Measurements from ENCODE around the gene SCAMP4.

The SCAMP4 gene

GRCh38 chr19:1933942-1934341 lies 28.7 kb downstream of the SCAMP4 start:
- no peak overlapping the region for H2AFZ ChIP-seq (ENCODE audit: low read depth, low read length)
- no peak overlapping the region for H3K4me2 ChIP-seq (ENCODE audit: low read length)
- no peaks in the 10 kb centered on the region for H3K36me3 ChIP-seq (replicated peaks; ENCODE audit: low read depth, low read length)
- 0 out of 2 replicates have a peak, but pooled peaks cover 3% of the 10 kb centered on the region for H3K9me3 ChIP-seq (ENCODE audit: insufficient read depth, low read length)
- no peak overlapping the region for H3K9ac ChIP-seq (ENCODE audit: low read length)
- no peak overlapping the region for H3K4me3 ChIP-seq (ENCODE audit: low read length)
- no peaks in the 10 kb centered on the region for H4K20me1 ChIP-seq (ENCODE audit: insufficient read depth, low read length)
- H3K4me1 ChIP-seq (ENCODE audit: low read length): peaks cover 10% of the 10 kb centered on the region
- H3K79me2 ChIP-seq (ENCODE audit: low read length): no peaks in the 10 kb centered on the region
- 0 out of 2 replicates have a peak, but pooled peaks cover 2% of the 10 kb centered on the region for H3K27me3 ChIP-seq (ENCODE audit: low read depth, low read length)
- H3K27ac ChIP-seq (ENCODE audit: low read length): no peak overlapping the region
- no peak for TF ChIP-seq EZH2phosphoT487 (IDR thresholded peaks at IDR 0.05; ENCODE audit: low read depth)
- TF ChIP-seq, protein P1, sequence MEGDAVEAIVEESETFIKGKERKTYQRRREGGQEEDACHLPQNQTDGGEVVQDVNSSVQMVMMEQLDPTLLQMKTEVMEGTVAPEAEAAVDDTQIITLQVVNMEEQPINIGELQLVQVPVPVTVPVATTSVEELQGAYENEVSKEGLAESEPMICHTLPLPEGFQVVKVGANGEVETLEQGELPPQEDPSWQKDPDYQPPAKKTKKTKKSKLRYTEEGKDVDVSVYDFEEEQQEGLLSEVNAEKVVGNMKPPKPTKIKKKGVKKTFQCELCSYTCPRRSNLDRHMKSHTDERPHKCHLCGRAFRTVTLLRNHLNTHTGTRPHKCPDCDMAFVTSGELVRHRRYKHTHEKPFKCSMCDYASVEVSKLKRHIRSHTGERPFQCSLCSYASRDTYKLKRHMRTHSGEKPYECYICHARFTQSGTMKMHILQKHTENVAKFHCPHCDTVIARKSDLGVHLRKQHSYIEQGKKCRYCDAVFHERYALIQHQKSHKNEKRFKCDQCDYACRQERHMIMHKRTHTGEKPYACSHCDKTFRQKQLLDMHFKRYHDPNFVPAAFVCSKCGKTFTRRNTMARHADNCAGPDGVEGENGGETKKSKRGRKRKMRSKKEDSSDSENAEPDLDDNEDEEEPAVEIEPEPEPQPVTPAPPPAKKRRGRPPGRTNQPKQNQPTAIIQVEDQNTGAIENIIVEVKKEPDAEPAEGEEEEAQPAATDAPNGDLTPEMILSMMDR (IDR thresholded peaks at IDR 0.05; ENCODE audit: low read depth, low read length): no peak

GRCh38 chr19:1935484-1936208 lies 30.4 kb downstream of the SCAMP4 start:
- H3K27ac ChIP-seq (ENCODE audit: low read length): no peak overlapping the region
- H2AFZ ChIP-seq (ENCODE audit: low read depth, low read length): no peak overlapping the region

GRCh38 chr19:1936430-1936829 lies 31.2 kb downstream of the SCAMP4 start:
- Histone ChIP-seq H3K27ac (ENCODE audit: low read length) (no peak overlapping the region), H3K4me1 (ENCODE audit: low read length) (peaks cover 6% of the 10 kb centered on the region), H3K4me2 (ENCODE audit: low read length) (no peak overlapping the region), H3K36me3 (replicated peaks; ENCODE audit: low read depth, low read length) (no peaks in the 10 kb centered on the region), H3K9ac (ENCODE audit: low read length) (no peak overlapping the region), H2AFZ (ENCODE audit: low read depth, low read length) (no peak overlapping the region), H3K27me3 (ENCODE audit: low read depth, low read length) (no peaks in the 10 kb centered on the region), H4K20me1 (ENCODE audit: insufficient read depth, low read length) (no peaks in the 10 kb centered on the region), H3K4me3 (ENCODE audit: low read length) (no peak overlapping the region), H3K9me3 (ENCODE audit: insufficient read depth, low read length) (0 out of 2 replicates have a peak, but pooled peaks cover 3% of the 10 kb centered on the region), H3K79me2 (ENCODE audit: low read length) (peaks cover 12% of the 10 kb centered on the region)
- TF ChIP-seq, protein P1 (IDR thresholded peaks at IDR 0.05; ENCODE audit: low read depth, low read length): no peak
- no peak for TF ChIP-seq EZH2phosphoT487 (IDR thresholded peaks at IDR 0.05; ENCODE audit: low read depth)

More at GRCh38 chr19:1935484-1936208, 30.4 kb downstream of the SCAMP4 start:
- TF ChIP-seq EZH2phosphoT487 (IDR thresholded peaks at IDR 0.05; ENCODE audit: low read depth): no peak
- TF ChIP-seq, protein P1 (IDR thresholded peaks at IDR 0.05; ENCODE audit: low read depth, low read length): no peak
- H4K20me1 ChIP-seq (ENCODE audit: insufficient read depth, low read length): no peaks in the 10 kb centered on the region
- peaks cover 7% of the 10 kb centered on the region for H3K79me2 ChIP-seq (ENCODE audit: low read length)
- peaks cover 6% of the 10 kb centered on the region for H3K4me1 ChIP-seq (ENCODE audit: low read length)
- H3K4me3 ChIP-seq (ENCODE audit: low read length): no peak overlapping the region
- H3K9ac ChIP-seq (ENCODE audit: low read length): no peak overlapping the region
- H3K4me2 ChIP-seq (ENCODE audit: low read length): no peak overlapping the region
- no peaks in the 10 kb centered on the region for H3K27me3 ChIP-seq (ENCODE audit: low read depth, low read length)
- 0 out of 2 replicates have a peak, but pooled peaks cover 3% of the 10 kb centered on the region for H3K9me3 ChIP-seq (ENCODE audit: insufficient read depth, low read length)
- no peaks in the 10 kb centered on the region for H3K36me3 ChIP-seq (replicated peaks; ENCODE audit: low read depth, low read length)

DNA sequence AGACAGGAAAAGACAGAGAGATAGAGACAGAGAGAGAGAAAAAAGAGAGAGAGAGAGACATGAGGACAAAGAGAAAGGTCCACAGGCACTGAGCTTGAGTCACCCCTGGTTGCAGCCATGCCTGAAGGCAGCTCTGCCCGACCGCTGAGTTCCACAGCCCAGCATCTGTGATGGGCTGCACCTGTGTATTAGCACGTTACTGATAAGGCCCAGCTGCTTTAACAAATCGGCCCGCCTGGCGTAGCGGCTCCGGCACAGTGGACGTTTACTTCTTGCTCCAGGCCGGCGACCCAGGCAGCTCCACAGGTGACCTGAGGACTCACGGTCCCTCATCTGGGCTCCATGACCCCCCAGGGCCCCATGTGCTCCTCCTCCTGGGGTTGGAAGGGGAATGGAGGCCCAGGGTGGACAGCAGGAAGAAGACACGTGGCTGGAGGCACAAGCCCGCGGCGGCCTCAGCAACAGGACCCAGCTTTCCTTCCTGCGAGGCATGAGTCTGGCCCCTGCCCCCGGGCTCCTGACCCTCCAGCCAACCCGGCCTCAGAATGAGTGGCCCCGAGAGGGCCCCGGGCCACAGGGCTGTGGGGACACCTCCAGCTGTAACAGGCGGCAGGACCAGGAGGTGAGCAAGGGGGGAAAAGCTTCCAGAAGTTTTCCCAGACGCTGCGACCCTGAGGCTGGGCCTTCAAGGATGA lies 31.9 kb downstream of the SCAMP4 start:
- no peaks in the 10 kb centered on the region for H4K20me1 ChIP-seq (ENCODE audit: insufficient read depth, low read length)
- no peaks in the 10 kb centered on the region for H3K36me3 ChIP-seq (replicated peaks; ENCODE audit: low read depth, low read length)
- H3K79me2 ChIP-seq (ENCODE audit: low read length): peaks cover 18% of the 10 kb centered on the region
- H3K9me3 ChIP-seq (ENCODE audit: insufficient read depth, low read length): no peaks in the 10 kb centered on the region
- H2AFZ ChIP-seq (ENCODE audit: low read depth, low read length): no peak overlapping the region
- H3K9ac ChIP-seq (ENCODE audit: low read length): no peak overlapping the region
- H3K4me3 ChIP-seq (ENCODE audit: low read length): no peak overlapping the region
- H3K4me1 ChIP-seq (ENCODE audit: low read length): peaks cover 6% of the 10 kb centered on the region
- H3K27me3 ChIP-seq (ENCODE audit: low read depth, low read length): no peaks in the 10 kb centered on the region
- H3K4me2 ChIP-seq (ENCODE audit: low read length): no peak overlapping the region
- TF ChIP-seq, protein P1 (IDR thresholded peaks at IDR 0.05; ENCODE audit: low read depth, low read length): no peak
- TF ChIP-seq EZH2phosphoT487 (IDR thresholded peaks at IDR 0.05; ENCODE audit: low read depth): no peak
- no peak overlapping the region for H3K27ac ChIP-seq (ENCODE audit: low read length)

All from OCI-LY3 (cell line).